A549 (cell line): ENCODE results near the gene EBF4. TPM values are rescaled to one million over a fixed set of nuclear protein-coding genes. Genes with fewer than 3 reads are reported as not detected.
"Not testable (repeated sequence)": the region's sequence is repeated elsewhere in the genome, so short reads cannot be mapped to it uniquely, and the experiment has no call there.

ENCODE experiments used
- ATAC-seq, 2 experiments: fragments of 200-7000 bp in 1 of 2; fragments of >200 bp in 1 of 2; cut with Nextera tagmentation in 1 of 2; cut with Tn5 transposase in 1 of 2; 3 replicates each; pipeline versions ENCODE4 v1.8.0 to v1.9.1; 2018 to 2020; ENCODE audit warnings: mild to moderate bottlenecking in 1 of 2, moderate library complexity in 1 of 2
- CTCF ChIA-PET: fragments of 300-600 bp; sonication (Branson Sonifier 250); formaldehyde crosslinking; extraction: SDS; loops from one replicate; lab custom pipeline; 2021; ENCODE audit warnings: antibody characterized with exemption, inconsistent platforms; lab: Yijun Ruan, JAX
- POLR2A ChIA-PET: fragments of 350-600 bp; formaldehyde crosslinking; extraction: SDS; loops from one replicate; lab custom pipeline; 2021; ENCODE audit warnings: antibody characterized with exemption, inconsistent platforms; lab: Yijun Ruan, JAX
- DNase-seq, 2 experiments: peaks; one replicate each; pipeline versions ENCODE4 v3.0.0 to v3.0.0-alpha.2; 2011 to 2016; ENCODE audit warnings: low read depth in 1 of 2, low spot score in 1 of 2
- FAIRE-seq: peaks from 2 replicates; lab custom pipeline; 2011; peaks lifted over from hg19 to GRCh38; lab: Jason Lieb, UNC
- H3K27ac ChIP-seq, 2 experiments: fragments of >200 bp; sonication (Bioruptor Twin); formaldehyde crosslinking; 3 replicates each; pipeline ENCODE4 v1.5.1; 2016 to 2017
- H3K4me1 ChIP-seq: fragments of >200 bp; sonication (Bioruptor Twin); formaldehyde crosslinking; 3 replicates; pipeline ENCODE4 v1.6.1; 2016
- H3K4me2 ChIP-seq: fragments of >200 bp; sonication (Bioruptor Twin); formaldehyde crosslinking; 3 replicates; pipeline ENCODE4 v1.6.1; 2016
- H3K4me3 ChIP-seq: fragments of >200 bp; sonication (Bioruptor Twin); formaldehyde crosslinking; 3 replicates; pipeline ENCODE4 v1.5.1; 2016
- H3K9me3 ChIP-seq: fragments of >200 bp; sonication (Bioruptor Twin); formaldehyde crosslinking; 3 replicates; pipeline ENCODE4 v1.6.1; 2016
- CBX2 ChIP-seq: fragments of 200-600 bp; sonication (generic); IDR thresholded peaks from 2 replicates; pipeline ENCODE4 v1.6.1; 2016; ENCODE audit warnings: low read depth, mild to moderate bottlenecking, borderline replicate concordance
- CHD4 ChIP-seq: fragments of 200-600 bp; sonication (generic); IDR thresholded peaks from 2 replicates; pipeline ENCODE4 v1.6.1; 2016; ENCODE audit warnings: antibody characterized with exemption, mild to moderate bottlenecking, borderline replicate concordance
- CTCF ChIP-seq: fragments of >200 bp; sonication (Bioruptor Twin); formaldehyde crosslinking; IDR thresholded peaks from 3 replicates; pipeline ENCODE4 v1.5.1; 2016
- EHF ChIP-seq: fragments of 250-450 bp; sonication (Bioruptor Pico); IDR thresholded peaks from 2 replicates; pipeline ENCODE4 v1.5.0; 2020; ENCODE audit warnings: mild to moderate bottlenecking
- ELK1 ChIP-seq: fragments of 150-350 bp; IDR thresholded peaks from 2 replicates; pipeline ENCODE4 v1.6.1; 2014; ENCODE audit warnings: low read depth, mild to moderate bottlenecking, low read length
- FOSB ChIP-seq: fragments of 250-450 bp; sonication (Bioruptor Pico); IDR thresholded peaks from 2 replicates; pipeline ENCODE4 v1.5.0; 2020; ENCODE audit warnings: mild to moderate bottlenecking, moderate library complexity
- FOXS1 ChIP-seq: fragments of 250-450 bp; sonication (Bioruptor Pico); IDR thresholded peaks from 2 replicates; pipeline ENCODE4 v1.5.0; 2020; ENCODE audit warnings: mild to moderate bottlenecking, moderate library complexity
- HMGXB4 ChIP-seq: fragments of 250-450 bp; sonication (Bioruptor Pico); IDR thresholded peaks from 2 replicates; pipeline ENCODE4 v1.5.0; 2021; ENCODE audit warnings: mild to moderate bottlenecking, moderate library complexity, borderline replicate concordance
- HOXB13 ChIP-seq: fragments of 250-450 bp; sonication (Bioruptor Pico); IDR thresholded peaks from 2 replicates; pipeline ENCODE4 v1.5.0; 2020; ENCODE audit warnings: low read depth, mild to moderate bottlenecking, moderate library complexity
- HOXB5 ChIP-seq: fragments of 250-450 bp; sonication (Bioruptor Pico); IDR thresholded peaks from 2 replicates; pipeline ENCODE4 v1.5.0; 2020; ENCODE audit warnings: mild to moderate bottlenecking, moderate library complexity
- JUN ChIP-seq, 2 experiments: fragments of >200 bp; sonication (Bioruptor Twin); formaldehyde crosslinking; IDR thresholded peaks; 2 replicates in 1 of 2; 3 replicates in 1 of 2; pipeline ENCODE4 v1.6.1; 2016 to 2017
- JUNB ChIP-seq: fragments of >200 bp; sonication (Bioruptor Twin); formaldehyde crosslinking; IDR thresholded peaks from 2 replicates; pipeline ENCODE4 v1.6.1; 2016
- KDM1A ChIP-seq: fragments of 200-600 bp; sonication (generic); IDR thresholded peaks from 2 replicates; pipeline ENCODE4 v1.6.1; 2016; ENCODE audit warnings: low read depth, mild to moderate bottlenecking
- KDM5A ChIP-seq: fragments of 200-600 bp; sonication (generic); IDR thresholded peaks from 2 replicates; pipeline ENCODE4 v1.6.1; 2016; ENCODE audit warnings: antibody characterized with exemption, mild to moderate bottlenecking
- NPAS2 ChIP-seq: fragments of 250-450 bp; sonication (Bioruptor Pico); IDR thresholded peaks from 2 replicates; pipeline ENCODE4 v1.8.0; 2022; ENCODE audit warnings: mild to moderate bottlenecking, moderate library complexity, borderline replicate concordance
- NR3C1 ChIP-seq: fragments of >200 bp; sonication (Bioruptor Twin); formaldehyde crosslinking; IDR thresholded peaks from 3 replicates; pipeline ENCODE4 v1.6.1; 2017
- POLR2A ChIP-seq: IDR thresholded peaks from 2 replicates; pipeline ENCODE4 v1.6.1; 2012; ENCODE audit warnings: mild to moderate bottlenecking, low read length
- POLR2AphosphoS2 ChIP-seq: conservative IDR thresholded peaks from 2 replicates; pipeline ENCODE4 v1.6.1; 2012; ENCODE audit warnings: low read length, improper control_type of control experiment, inconsistent platforms
- RARB ChIP-seq: fragments of 250-450 bp; sonication (Bioruptor Pico); IDR thresholded peaks from 2 replicates; pipeline ENCODE4 v1.8.0; 2021; ENCODE audit warnings: mild to moderate bottlenecking, moderate library complexity
- RFX5 ChIP-seq: fragments of 450-650 bp; IDR thresholded peaks from 2 replicates; pipeline ENCODE4 v1.7.1; 2014; ENCODE audit warnings: antibody characterized with exemption, mild to moderate bottlenecking, moderate library complexity
- ZFP36 ChIP-seq: fragments of 450-650 bp; IDR thresholded peaks from 2 replicates; pipeline ENCODE4 v1.6.1; 2014; ENCODE audit warnings: borderline replicate concordance; ENCODE audit not compliant: partially characterized antibody
- ZNF302 ChIP-seq: fragments of 250-450 bp; sonication (Bioruptor Pico); IDR thresholded peaks from 2 replicates; pipeline ENCODE4 v1.9.0; 2021; ENCODE audit warnings: inconsistent platforms, mild to moderate bottlenecking, moderate library complexity
- ZSCAN20 ChIP-seq: fragments of 250-450 bp; sonication (Bioruptor Pico); IDR thresholded peaks from 2 replicates; pipeline ENCODE4 v1.8.0; 2022; ENCODE audit warnings: mild to moderate bottlenecking, moderate library complexity
- WGBS: methylation state at CpG from one replicate; pipeline ENCODE4 v1.1.6; 2017; ENCODE audit errors: missing lambda C conversion rate; 5-methylcytosine and 5-hydroxymethylcytosine counted together
- polyA plus RNA-seq, 4 experiments: library from polyadenylated mRNA; depleted of rRNA in 3 of 4; stranded (reverse); fragments of >200 nt; fragmentation: RNase III in 1 of 4; extraction: RNeasy Plus Mini Kit Qiagen cat#74134 plus additional on column Dnase treatment in 1 of 4; gene quantifications; 2 replicates in 3 of 4; 3 replicates in 1 of 4; pipeline ENCODE4 v1.2.3, GENCODE V29; 2011 to 2017

The EBF4 gene
- polyA plus RNA-seq, 2 of the 4 experiments (the other 2 are of a cell fraction) = 2.2 to 3.2 TPM

- TF ChIP-seq JUN (IDR thresholded peaks at IDR 0.05) (no peak), KDM1A (no peak), POLR2AphosphoS2 (no peak), ELK1 (no peak)
Observed at GRCh38 chr20:2694519-2694918, 1.9 kb downstream of the EBF4 start (continued).

GRCh38 chr20:2695206-2695983 is 2.8 kb downstream of the EBF4 start:
- TF ChIP-seq NR3C1 = no peak
- no peak for TF ChIP-seq FOSB (CRISPR knock-in tag)
- TF ChIP-seq KDM5A = no peak
- TF ChIP-seq JUNB = no peak
- no peak for TF ChIP-seq HOXB5
- TF ChIP-seq CHD4 = no peak
- H3K27ac ChIP-seq = no peak overlapping the region
- WGBS = 67% methylated on average over 13 of the region's 13 CpGs
- no peak overlapping the region for H3K4me2 ChIP-seq
- CTCF ChIA-PET = interaction anchor here (0.7 to 1.3 kb wide), 4 partner anchors 8 to 993 kb away, joined by 3 to 4 read pairs (median 4); no protein-coding TSS in a partner anchor
- DNase-seq (no peak), FAIRE-seq (no peak), ATAC-seq (no peak)
- POLR2A ChIA-PET = no interaction called here
- H3K9me3 ChIP-seq = no peaks in the 10 kb centered on the region
- H3K4me1 ChIP-seq = peaks cover 8% of the 10 kb centered on the region; the same call in 1 of the 3 replicates
- no peak overlapping the region for H3K4me3 ChIP-seq

GRCh38 chr20:2695984-2696525 is 3.5 kb downstream of the EBF4 start:
- 84% methylated on average over 12 of the region's 12 CpGs for WGBS
- POLR2A ChIA-PET, DNase-seq, H3K4me2 ChIP-seq, FAIRE-seq, ATAC-seq, H3K9me3 ChIP-seq, H3K4me1 ChIP-seq, H3K4me3 ChIP-seq, H3K27ac ChIP-seq: not testable (repeated sequence)
- CTCF ChIA-PET = interaction anchor here (0.7 to 1.4 kb wide), 4 partner anchors 9 to 992 kb away, joined by 3 to 4 read pairs (median 4); no protein-coding TSS in a partner anchor

- CTCF ChIA-PET = interaction anchor here (0.7 to 1.4 kb wide), 3 partner anchors 9 to 58 kb away, joined by 3 to 4 read pairs (median 3); no protein-coding TSS in a partner anchor
- H3K9me3 ChIP-seq = no peaks in the 10 kb centered on the region
- DNase-seq (no peak), ATAC-seq (no peak), FAIRE-seq (no peak)
- peaks cover 8% of the 10 kb centered on the region; the same call in 1 of the 3 replicates for H3K4me1 ChIP-seq
- POLR2A ChIA-PET = no interaction called here
- 63% methylated on average over 7 of the region's 9 CpGs for WGBS
- no peak overlapping the region for H3K4me3 ChIP-seq
- H3K4me2 ChIP-seq = no peak overlapping the region
- TF ChIP-seq NR3C1 (no peak), POLR2A (no peak), FOXS1 (no peak), CTCF (no peak), ZSCAN20 (no peak), FOSB (CRISPR knock-in tag) (no peak), EHF (CRISPR knock-in tag) (no peak), NPAS2 (no peak), HOXB13 (CRISPR knock-in tag) (no peak), CBX2 (no peak), ZFP36 (no peak), ZNF302 (CRISPR knock-in tag) (no peak), HOXB5 (no peak), POLR2AphosphoS2 (no peak), RARB (no peak), RFX5 (no peak), KDM5A (no peak), HMGXB4 (no peak)
- TF ChIP-seq, all 56 proteins: peak for 0
- H3K27ac ChIP-seq = no peak overlapping the region
Observed at GRCh38 chr20:2696646-2697045, 4.1 kb downstream of the EBF4 start.
